ENCODE measurements around the gene GUCA1C. TPM values are rescaled to one million over a fixed set of nuclear protein-coding genes. Genes with fewer than 3 reads are reported as not detected.

GUCA1C gene
- total and polyA plus RNA-seq, 10 of the 15 experiments (the other 5 are each of a cell fraction or from before 2014, with no cell fraction given), result not detected

DNA sequence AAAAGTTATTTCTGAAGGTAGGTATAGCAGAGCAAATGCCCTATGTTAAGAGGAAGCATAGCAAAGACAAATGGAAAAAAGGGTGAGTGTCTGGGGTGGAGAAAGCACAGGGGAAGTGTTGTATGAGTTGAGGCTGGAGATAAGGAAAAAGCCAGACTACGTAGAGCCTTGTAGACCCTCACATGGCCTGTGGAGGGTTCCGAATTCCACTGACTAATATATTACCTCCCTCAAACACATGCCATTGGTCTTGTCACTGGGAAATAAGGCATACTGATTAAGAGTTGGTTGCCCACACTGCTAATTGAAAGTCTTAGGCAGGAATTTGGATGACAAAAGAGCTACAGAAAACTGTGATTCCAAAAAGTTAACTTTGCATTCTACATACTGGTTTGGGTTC, 65.9 kb downstream of the GUCA1C start:
- TF ChIP-seq TARDBP (IDR thresholded peaks at IDR 0.05; ENCODE audit: borderline replicate concordance) (no peak), CREB1 (IDR thresholded peaks at IDR 0.05; ENCODE audit: low read depth) (no peak), IKZF1 (conservative IDR thresholded peaks at IDR 0.05) (no peak), HSF1 (IDR thresholded peaks at IDR 0.05; ENCODE audit: low read depth, low read length) (no peak)
- in situ Hi-C loops (cut with MboI), result no loop called here
- ChIA-PET RAD21 (ENCODE audit: unreplicated experiment) (no interaction called here), CTCF (interaction anchor here (1.1 to 1.2 kb wide), 2 partner anchors 10 to 27 kb away, joined by 3 to 4 read pairs; no protein-coding TSS in a partner anchor), POLR2A (no interaction called here), SMC1A (ENCODE audit: uncharacterized antibody, unreplicated experiment) (interaction anchor here (0.9 kb wide), 1 partner anchor 19 kb away, joined by 3 read pairs; no protein-coding TSS in a partner anchor)
- no peak overlapping the region for H3K27ac ChIP-seq (ENCODE audit: control insufficient read depth, insufficient read depth)
- no peak for FAIRE-seq
- WGBS (ENCODE audit: insufficient coverage, insufficient replicate concordance, low lambda C conversion rate, missing lambda C conversion rate), result 64% methylated on average over 2 of the region's 2 CpGs
- no peaks in the 10 kb centered on the region for H3K36me3 ChIP-seq (ENCODE audit: control insufficient read depth in 2 of 2, insufficient read depth in 2 of 2, low read length in 1 of 2)
- H3K9me3 ChIP-seq (replicated peaks; ENCODE audit: control insufficient read depth, insufficient read depth, low read length), result no peaks in the 10 kb centered on the region
- H3K79me2 ChIP-seq (ENCODE audit: control insufficient read depth, insufficient read depth, low read length), result no peaks in the 10 kb centered on the region
- H2AFZ ChIP-seq (ENCODE audit: control insufficient read depth, low read depth, low read length), result no peak overlapping the region
- ATAC-seq, result no peak
- no TSS peak for BruUV-seq (replicated peaks)
- no peaks in the 10 kb centered on the region for H4K20me1 ChIP-seq (ENCODE audit: control insufficient read depth, insufficient read depth)
- no peak overlapping the region for H3K4me2 ChIP-seq (ENCODE audit: control insufficient read depth, insufficient read depth)
- no peak for DNase-seq (ENCODE audit: low read depth, low spot score)
- no peaks in the 10 kb centered on the region for H3K4me1 ChIP-seq (ENCODE audit: control insufficient read depth, insufficient read depth, low read length)
- no peak overlapping the region for H3K4me3 ChIP-seq
- no peak overlapping the region for H3K9ac ChIP-seq (ENCODE audit: control insufficient read depth, insufficient read depth, low read length)
- intact Hi-C loops (cut with micrococcal nuclease; ENCODE audit: unreplicated experiment), result no loop called here
- H3K27me3 ChIP-seq (replicated peaks in 1 of 2; ENCODE audit: control insufficient read depth in 2 of 2, insufficient read depth in 2 of 2, low read length in 1 of 2), result no peaks in the 10 kb centered on the region

DNA sequence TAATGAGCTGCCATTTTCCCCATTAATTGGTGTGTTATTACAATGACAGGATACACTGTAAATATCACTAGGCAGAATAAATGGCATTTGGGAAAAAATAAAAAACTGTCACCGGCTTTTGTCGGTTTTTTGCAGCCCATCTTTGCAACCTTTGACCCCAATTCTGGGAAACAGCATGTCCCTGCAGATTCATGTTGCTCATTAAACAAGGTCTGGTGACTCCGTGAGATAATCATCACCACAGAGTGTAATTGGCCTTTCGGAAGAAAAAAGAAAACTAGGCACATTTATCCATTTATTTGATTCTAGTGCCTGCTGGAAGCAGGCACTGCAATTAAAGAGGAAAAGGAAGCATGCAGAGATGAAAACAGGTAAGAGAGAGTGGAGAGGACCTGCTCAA, 66.6 kb downstream of the GUCA1C start:
- H3K4me2 ChIP-seq (ENCODE audit: control insufficient read depth, insufficient read depth), result no peak overlapping the region
- H3K27me3 ChIP-seq (replicated peaks in 1 of 2; ENCODE audit: control insufficient read depth in 2 of 2, insufficient read depth in 2 of 2, low read length in 1 of 2), result no peaks in the 10 kb centered on the region
- ATAC-seq (no peak), DNase-seq (ENCODE audit: low read depth, low spot score) (no peak), FAIRE-seq (no peak)
- ChIA-PET SMC1A (ENCODE audit: uncharacterized antibody, unreplicated experiment) (interaction anchor here (0.7 to 1.2 kb wide), 2 partner anchors 11 to 57 kb away, joined by 3 to 4 read pairs; no protein-coding TSS in a partner anchor), POLR2A (no interaction called here), CTCF (interaction anchor here (1.1 to 1.4 kb wide), 3 partner anchors 9 to 28 kb away, joined by 3 to 4 read pairs (median 4); no protein-coding TSS in a partner anchor), RAD21 (ENCODE audit: unreplicated experiment) (no interaction called here)
- intact Hi-C loops (cut with micrococcal nuclease; ENCODE audit: unreplicated experiment) (no loop called here), in situ Hi-C loops (cut with MboI) (no loop called here)
- 79% methylated on average over 4 of the region's 4 CpGs for WGBS (ENCODE audit: insufficient coverage, insufficient replicate concordance, low lambda C conversion rate, missing lambda C conversion rate)
- no peaks in the 10 kb centered on the region for H4K20me1 ChIP-seq (ENCODE audit: control insufficient read depth, insufficient read depth)
- H3K9me3 ChIP-seq (replicated peaks; ENCODE audit: control insufficient read depth, insufficient read depth, low read length), result no peaks in the 10 kb centered on the region
- no peak overlapping the region for H3K27ac ChIP-seq (ENCODE audit: control insufficient read depth, insufficient read depth)
- no peaks in the 10 kb centered on the region for H3K36me3 ChIP-seq (ENCODE audit: control insufficient read depth in 2 of 2, insufficient read depth in 2 of 2, low read length in 1 of 2)
- no peaks in the 10 kb centered on the region for H3K4me1 ChIP-seq (ENCODE audit: control insufficient read depth, insufficient read depth, low read length)
- no peak overlapping the region for H3K4me3 ChIP-seq
- no TSS peak for BruUV-seq (replicated peaks)
- no peak overlapping the region for H2AFZ ChIP-seq (ENCODE audit: control insufficient read depth, low read depth, low read length)
- H3K9ac ChIP-seq (ENCODE audit: control insufficient read depth, insufficient read depth, low read length), result no peak overlapping the region
- H3K79me2 ChIP-seq (ENCODE audit: control insufficient read depth, insufficient read depth, low read length), result no peaks in the 10 kb centered on the region
- TF ChIP-seq BMI1 (IDR thresholded peaks at IDR 0.05; ENCODE audit: borderline replicate concordance) (no peak), EP300 (IDR thresholded peaks at IDR 0.05; ENCODE audit: borderline replicate concordance in 1 of 2, control insufficient read depth in 1 of 2, low read depth in 2 of 2, low read length in 2 of 2) (no peak), POU2F2 (IDR thresholded peaks at IDR 0.05; ENCODE audit: borderline replicate concordance, low read depth, low read length) (no peak), EZH2 (IDR thresholded peaks at IDR 0.05; ENCODE audit: borderline replicate concordance, control insufficient read depth, low read depth, low read length) (no peak), BCL11A (IDR thresholded peaks at IDR 0.05; ENCODE audit: low read depth, low read length) (no peak), HSF1 (IDR thresholded peaks at IDR 0.05; ENCODE audit: low read depth, low read length) (no peak), YY1 (IDR thresholded peaks at IDR 0.05; ENCODE audit: low read depth, low read length) (no peak), NFYA (IDR thresholded peaks at IDR 0.05; ENCODE audit: borderline replicate concordance, low read depth, low read length) (no peak), POLR2A (IDR thresholded peaks at IDR 0.05; ENCODE audit: low read depth, low read length) (no peak), POLR2AphosphoS5 (IDR thresholded peaks at IDR 0.05; ENCODE audit: low read length) (no peak), SUPT20H (IDR thresholded peaks at IDR 0.05; ENCODE audit: borderline replicate concordance, control insufficient read depth, low read depth, low read length) (no peak)

Measured in GM12878 (cell line).